HG03378 (cell line): Measurements from ENCODE around the gene TREH.
"Not testable (repeated sequence)": the region's sequence is repeated elsewhere in the genome, so short reads cannot be mapped to it uniquely, and the experiment has no call there.

ENCODE experiments used
- ATAC-seq: cut with Tn5 transposase; IDR thresholded peaks from one replicate; pipeline ENCODE4 v1.9.1; 2021; ENCODE audit warnings: mild to moderate bottlenecking, moderate library complexity; ENCODE audit not compliant: unreplicated experiment

The TREH gene, protein sequence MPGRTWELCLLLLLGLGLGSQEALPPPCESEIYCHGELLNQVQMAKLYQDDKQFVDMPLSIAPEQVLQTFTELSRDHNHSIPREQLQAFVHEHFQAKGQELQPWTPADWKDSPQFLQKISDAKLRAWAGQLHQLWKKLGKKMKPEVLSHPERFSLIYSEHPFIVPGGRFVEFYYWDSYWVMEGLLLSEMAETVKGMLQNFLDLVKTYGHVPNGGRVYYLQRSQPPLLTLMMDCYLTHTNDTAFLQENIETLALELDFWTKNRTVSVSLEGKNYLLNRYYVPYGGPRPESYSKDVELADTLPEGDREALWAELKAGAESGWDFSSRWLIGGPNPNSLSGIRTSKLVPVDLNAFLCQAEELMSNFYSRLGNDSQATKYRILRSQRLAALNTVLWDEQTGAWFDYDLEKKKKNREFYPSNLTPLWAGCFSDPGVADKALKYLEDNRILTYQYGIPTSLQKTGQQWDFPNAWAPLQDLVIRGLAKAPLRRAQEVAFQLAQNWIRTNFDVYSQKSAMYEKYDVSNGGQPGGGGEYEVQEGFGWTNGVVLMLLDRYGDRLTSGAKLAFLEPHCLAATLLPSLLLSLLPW

GRCh38 chr11:118679483-118679882 lies at the start of gene TREH:
TREH (minus strand) TSS chr11:118679650; CDS start chr11:118679627, 23 bp downstream.
- no peak for ATAC-seq

DNA sequence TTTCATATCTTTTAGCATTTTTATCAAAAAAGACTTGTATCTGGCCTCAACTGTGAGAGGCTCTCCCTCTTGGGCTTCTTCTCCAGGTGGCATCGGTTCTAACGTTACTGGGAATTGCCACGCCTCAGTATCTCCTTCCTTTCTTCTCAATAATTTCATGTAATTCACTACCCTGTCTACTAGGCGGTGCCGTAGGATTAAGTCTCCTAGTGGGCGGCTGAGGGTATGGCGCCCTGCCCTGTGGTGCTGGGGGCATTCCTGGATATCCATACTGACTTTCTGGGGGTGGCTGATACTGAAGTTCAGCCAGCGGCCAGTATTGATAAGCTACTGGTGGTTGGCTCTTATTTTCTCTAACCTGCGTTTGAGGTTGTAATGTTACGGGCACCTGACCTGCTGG lies 48.7 kb upstream of the TREH start:
- not testable (repeated sequence) for ATAC-seq

DNA sequence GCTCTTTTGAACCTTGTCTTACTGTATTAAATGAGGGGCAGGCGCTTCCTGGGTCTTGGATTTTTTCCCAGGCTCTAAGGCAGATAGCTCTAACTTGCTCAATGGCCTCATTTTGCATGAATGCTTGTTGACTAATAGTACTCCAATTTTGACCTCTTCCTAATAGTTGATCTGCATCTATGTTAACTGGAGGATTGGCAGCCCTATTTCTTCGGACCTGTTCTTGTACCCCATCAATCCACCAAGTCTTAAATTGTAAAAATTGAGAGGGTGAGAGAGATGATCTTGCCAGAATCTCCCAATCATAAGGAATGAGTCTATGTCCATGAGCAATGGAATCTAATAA lies 48.2 kb upstream of the TREH start:
- not testable (repeated sequence) for ATAC-seq

DNA sequence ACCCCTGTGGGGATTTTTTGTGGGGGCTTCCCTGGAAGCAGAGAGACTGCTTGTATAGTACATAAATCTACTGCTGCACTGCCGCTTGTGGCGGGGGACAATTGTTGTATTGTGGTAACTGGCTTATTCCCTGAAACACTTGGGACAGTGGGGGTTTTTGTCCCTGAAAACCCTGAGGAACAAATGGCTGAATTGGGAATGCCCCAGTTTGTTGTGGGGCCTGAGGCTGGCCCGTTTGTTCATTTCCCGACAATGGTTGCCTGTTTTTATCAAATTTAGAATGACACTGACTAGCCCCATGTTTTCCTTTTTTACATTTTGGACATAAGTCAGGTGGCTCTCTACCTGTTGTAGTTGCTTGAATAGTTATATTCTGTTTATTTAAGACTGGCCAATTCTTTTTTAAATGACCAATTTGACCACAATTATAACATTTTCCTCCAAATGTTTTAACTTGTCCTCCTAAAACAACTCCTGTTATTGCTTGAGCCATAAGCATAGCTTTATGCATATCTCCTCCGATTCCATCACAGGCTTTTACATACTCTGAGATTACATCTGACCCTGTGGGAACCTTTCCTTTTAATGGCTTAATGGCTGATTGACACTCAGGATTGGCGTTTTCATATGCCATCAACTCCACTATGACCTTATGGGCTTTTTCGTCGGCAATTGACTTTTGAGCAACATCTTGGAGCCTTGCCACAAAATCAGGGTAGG lies 47.7 kb upstream of the TREH start:
- ATAC-seq = not testable (repeated sequence)

GRCh38 chr11:118721478-118722015 lies 42.1 kb upstream of the TREH start:
- not testable (repeated sequence) for ATAC-seq

- not testable (repeated sequence) for ATAC-seq
These were observed 41.3 kb upstream of the TREH start for GRCh38 chr11:118720740-118721139.

GRCh38 chr11:118720078-118720477 lies 40.6 kb upstream of the TREH start:
- ATAC-seq = not testable (repeated sequence)

GRCh38 chr11:118718562-118718961 lies 39.1 kb upstream of the TREH start:
- not testable (repeated sequence) for ATAC-seq

GRCh38 chr11:118717733-118718132 lies 38.3 kb upstream of the TREH start:
- not testable (repeated sequence) for ATAC-seq

DNA sequence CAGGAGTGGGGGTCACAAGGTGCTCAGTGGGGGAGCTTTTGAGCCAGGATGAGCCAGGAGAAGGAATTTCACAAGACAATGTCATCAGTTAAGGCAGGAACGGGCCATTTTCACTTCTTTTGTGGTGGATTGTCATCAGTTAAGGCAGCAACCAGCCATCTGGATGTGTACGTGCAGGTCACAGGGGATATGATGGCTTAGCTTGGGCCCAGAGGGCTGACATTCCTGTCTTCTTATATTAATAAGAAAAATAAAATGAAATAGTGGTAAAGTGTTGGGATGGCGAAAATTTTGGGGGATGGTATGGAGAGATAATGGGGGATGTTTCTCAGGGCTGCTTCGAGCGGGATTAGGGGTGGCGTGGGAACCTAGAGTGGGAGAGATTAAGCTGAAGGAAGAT lies 37.8 kb upstream of the TREH start:
- not testable (repeated sequence) for ATAC-seq

- no peak for ATAC-seq
These were observed 36.4 kb upstream of the TREH start for GRCh38 chr11:118715837-118716260.

- no peak for ATAC-seq
These were observed 35.9 kb upstream of the TREH start for GRCh38 chr11:118715245-118715831.

GRCh38 chr11:118714816-118715215 lies 35.4 kb upstream of the TREH start:
- ATAC-seq = no peak

DNA sequence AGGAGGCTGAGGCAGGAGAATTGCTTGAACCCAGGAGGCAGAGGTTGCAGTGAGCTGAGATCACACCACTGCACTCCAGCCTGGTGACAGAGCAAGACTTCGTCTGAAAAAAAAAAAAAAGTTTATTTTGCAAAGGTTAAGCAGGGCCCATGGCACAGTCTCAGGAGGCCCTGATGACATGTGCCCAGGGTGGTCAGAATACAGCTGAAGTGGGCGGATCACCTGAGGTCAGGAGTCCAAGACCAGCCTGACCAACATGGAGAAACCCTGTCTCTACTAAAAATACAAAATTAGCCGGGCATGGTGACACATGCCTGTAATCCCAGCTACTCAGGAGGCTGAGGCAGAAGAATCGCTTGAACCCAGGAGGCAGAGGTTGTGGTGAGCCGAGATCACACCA lies 35.0 kb upstream of the TREH start:
- not testable (repeated sequence) for ATAC-seq

DNA sequence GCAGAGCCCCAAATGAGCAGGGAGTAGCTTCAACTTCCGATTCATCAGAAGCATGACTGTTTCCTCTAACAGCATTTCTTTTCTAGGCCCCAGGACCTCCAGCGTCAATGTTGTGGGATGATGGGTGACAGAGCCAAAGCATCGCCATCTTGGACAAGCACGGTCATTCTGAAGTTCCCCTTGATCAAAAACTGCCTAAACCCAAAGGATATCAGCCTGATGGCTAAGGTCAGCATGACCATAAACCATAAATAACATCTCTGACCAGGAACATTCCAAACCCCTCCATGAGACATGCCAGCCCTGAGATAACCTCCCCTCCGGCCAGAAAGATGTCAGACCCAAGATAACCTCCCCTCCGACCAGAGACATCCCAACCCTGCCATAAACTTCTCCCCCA lies 28.8 kb upstream of the TREH start:
- no peak for ATAC-seq

- no peak for ATAC-seq
These were observed 27.0 kb upstream of the TREH start for GRCh38 chr11:118706546-118706825.

DNA sequence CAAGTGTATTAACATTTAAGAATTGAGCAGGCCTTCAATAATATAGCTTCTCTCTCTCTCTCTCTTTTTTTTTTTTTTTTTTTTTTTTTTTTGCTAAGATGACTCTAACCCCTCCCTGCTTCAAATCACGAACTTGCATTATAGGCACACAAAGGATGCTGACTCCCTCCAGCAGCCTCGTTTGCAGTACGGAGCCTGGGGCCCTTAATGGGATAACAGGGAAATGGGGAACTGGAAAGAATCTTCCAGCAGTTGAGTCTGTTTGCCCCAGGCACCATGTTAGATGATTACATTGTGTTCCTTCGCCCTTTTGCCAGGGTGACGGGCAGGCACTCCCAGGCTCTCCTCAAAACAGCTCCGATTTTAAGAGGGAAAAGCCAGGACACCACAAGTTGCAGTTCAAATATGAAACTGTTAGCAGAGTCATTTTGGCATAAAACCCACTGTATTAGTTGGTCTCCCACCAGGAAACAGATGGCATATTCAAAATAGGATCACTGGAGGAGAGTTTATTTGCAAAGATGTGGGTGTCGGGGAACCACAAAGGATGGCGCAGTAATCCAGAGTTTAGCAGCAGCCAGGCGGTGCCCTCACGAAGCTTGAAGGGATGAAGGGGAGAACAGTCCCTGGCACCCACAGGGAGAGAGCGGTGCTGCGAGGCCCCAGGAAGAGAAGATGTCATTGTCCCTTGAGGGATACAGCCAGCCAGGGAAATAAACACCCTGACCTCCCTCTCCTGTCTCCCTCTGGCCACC lies 26.5 kb upstream of the TREH start:
- no peak for ATAC-seq

DNA sequence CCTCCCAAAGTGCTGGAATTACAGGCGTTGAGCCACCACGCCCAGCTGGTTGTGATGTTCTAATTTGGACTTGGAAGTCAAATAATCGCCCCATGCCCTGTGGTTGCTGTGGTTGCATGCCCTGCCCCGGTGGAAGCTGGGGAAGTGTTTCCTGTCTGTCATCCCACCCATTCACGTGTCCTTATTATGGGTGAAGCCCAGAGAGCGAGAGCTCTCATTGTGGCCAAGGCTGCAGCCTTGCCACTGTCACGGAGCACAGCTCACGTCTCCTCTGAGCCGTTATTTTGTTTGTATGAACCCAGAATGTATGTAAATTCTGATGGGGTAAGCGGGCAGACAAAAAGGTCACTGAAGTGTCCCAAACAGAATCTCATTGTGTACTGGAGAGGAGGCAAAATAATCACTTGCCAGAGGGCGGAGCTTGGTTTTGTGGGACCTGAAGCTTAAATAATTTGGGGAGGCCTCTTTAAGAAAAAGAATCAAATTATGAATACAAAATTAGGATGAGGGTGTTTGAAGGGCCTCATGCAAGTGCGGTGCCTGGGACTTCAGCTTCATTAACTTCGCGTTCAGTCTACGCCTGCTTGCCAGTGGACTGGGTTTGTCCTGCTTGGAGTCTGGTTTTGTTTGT lies 25.8 kb upstream of the TREH start:
- no peak for ATAC-seq

GRCh38 chr11:118703563-118704106 lies 24.2 kb upstream of the TREH start:
- no peak for ATAC-seq
